ENCODE data around the gene EHBP1L1. TPM values are rescaled to one million over a fixed set of nuclear protein-coding genes. Genes with fewer than 3 reads are reported as not detected.

EHBP1L1 gene
- total and polyA plus RNA-seq, 2 of the 13 experiments (the other 11 are each of a cell fraction or from before 2014, with no cell fraction given) = 8.3 to 10.6 TPM

GRCh38 chr11:65637794-65638419, 62.1 kb downstream of the EHBP1L1 start, which contains the start of gene SIPA1 (continued):
- TF ChIP-seq SNAPC5 (CRISPR knock-in tag; IDR thresholded peaks at IDR 0.05; ENCODE audit: borderline replicate concordance) = 0 out of 2 replicates have a peak, but pooled peaks have one; percentile 61
- no peak for TF ChIP-seq TBL1XR1 (IDR thresholded peaks at IDR 0.05; ENCODE audit: borderline replicate concordance, low read length, partially characterized antibody)
- no peak; the same call in 1 of the 2 replicates for TF ChIP-seq ZNF580 (CRISPR knock-in tag; IDR thresholded peaks at IDR 0.05; ENCODE audit: borderline replicate concordance, low read depth)
- peak; percentile 82; the same call in 1 of the 2 replicates for TF ChIP-seq ZNF670 (CRISPR knock-in tag; IDR thresholded peaks at IDR 0.05; ENCODE audit: borderline replicate concordance)
- peak; percentile 7; the same call in 1 of the 2 replicates for TF ChIP-seq ZIK1 (CRISPR knock-in tag; IDR thresholded peaks at IDR 0.05; ENCODE audit: borderline replicate concordance, low read depth)
- TF ChIP-seq ZNF142 (CRISPR knock-in tag; IDR thresholded peaks at IDR 0.05) = no peak
- no peak for TF ChIP-seq ZNF703 (CRISPR knock-in tag; IDR thresholded peaks at IDR 0.05; ENCODE audit: borderline replicate concordance)
- TF ChIP-seq ZSCAN9 (CRISPR knock-in tag; IDR thresholded peaks at IDR 0.05; ENCODE audit: borderline replicate concordance) = no peak
- TF ChIP-seq SMYD3 (CRISPR knock-in tag; IDR thresholded peaks at IDR 0.05) = 0 out of 2 replicates have a peak, but pooled peaks have one; percentile 40
- TF ChIP-seq PHF21A (CRISPR knock-in tag; IDR thresholded peaks at IDR 0.05) = peak; percentile 47
- no peak for TF ChIP-seq NFE2L1 (CRISPR knock-in tag; IDR thresholded peaks at IDR 0.05; ENCODE audit: borderline replicate concordance)
- TF ChIP-seq ZNF263 (CRISPR knock-in tag; IDR thresholded peaks at IDR 0.05) = peak; percentile 53; the same call in 1 of the 2 replicates
- TF ChIP-seq MTERF4 (CRISPR knock-in tag; IDR thresholded peaks at IDR 0.05) = peak; percentile 10; the same call in 1 of the 2 replicates
- TF ChIP-seq HIVEP1 (CRISPR knock-in tag; IDR thresholded peaks at IDR 0.05) = 0 out of 2 replicates have a peak, but pooled peaks have one; percentile 7
- TF ChIP-seq TRIM24 (CRISPR knock-in tag; IDR thresholded peaks at IDR 0.05) = no peak
- no peak for TF ChIP-seq HOXA9 (CRISPR knock-in tag; IDR thresholded peaks at IDR 0.05; ENCODE audit: borderline replicate concordance)
- TF ChIP-seq PITX1 (CRISPR knock-in tag; IDR thresholded peaks at IDR 0.05) = no peak
- TF ChIP-seq DRAP1 (CRISPR knock-in tag; IDR thresholded peaks at IDR 0.05) = no peak
- no peak for TF ChIP-seq GFI1 (CRISPR knock-in tag; IDR thresholded peaks at IDR 0.05; ENCODE audit: borderline replicate concordance)
- no peak for TF ChIP-seq SMARCC2 (IDR thresholded peaks at IDR 0.05)
- TF ChIP-seq SUZ12 (IDR thresholded peaks at IDR 0.05; ENCODE audit: low read depth, low read length) = no peak
- no peak; the same call in 1 of the 2 replicates for TF ChIP-seq ZNF414 (CRISPR knock-in tag; IDR thresholded peaks at IDR 0.05)

Data from HepG2 (cell line).